HL-60 (cell line): ENCODE data around the gene PRICKLE3.

ENCODE experiments used
- SPI1 ChIP-seq: IDR thresholded peaks from 2 replicates; pipeline ENCODE4 v1.6.1; 2012; ENCODE audit warnings: low read depth, mild to moderate bottlenecking, borderline replicate concordance
- TF ChIP-seq, protein P1 (sequence below): IDR thresholded peaks from one replicate; pipeline ENCODE4 v1.5.1; 2011; ENCODE audit warnings: low read length, control low read depth, inconsistent platforms; ENCODE audit not compliant: insufficient read depth

GRCh38 chrX:49212209-49212608, 26.0 kb upstream of the PRICKLE3 start:
- no peak for TF ChIP-seq SPI1
- TF ChIP-seq, protein P1, sequence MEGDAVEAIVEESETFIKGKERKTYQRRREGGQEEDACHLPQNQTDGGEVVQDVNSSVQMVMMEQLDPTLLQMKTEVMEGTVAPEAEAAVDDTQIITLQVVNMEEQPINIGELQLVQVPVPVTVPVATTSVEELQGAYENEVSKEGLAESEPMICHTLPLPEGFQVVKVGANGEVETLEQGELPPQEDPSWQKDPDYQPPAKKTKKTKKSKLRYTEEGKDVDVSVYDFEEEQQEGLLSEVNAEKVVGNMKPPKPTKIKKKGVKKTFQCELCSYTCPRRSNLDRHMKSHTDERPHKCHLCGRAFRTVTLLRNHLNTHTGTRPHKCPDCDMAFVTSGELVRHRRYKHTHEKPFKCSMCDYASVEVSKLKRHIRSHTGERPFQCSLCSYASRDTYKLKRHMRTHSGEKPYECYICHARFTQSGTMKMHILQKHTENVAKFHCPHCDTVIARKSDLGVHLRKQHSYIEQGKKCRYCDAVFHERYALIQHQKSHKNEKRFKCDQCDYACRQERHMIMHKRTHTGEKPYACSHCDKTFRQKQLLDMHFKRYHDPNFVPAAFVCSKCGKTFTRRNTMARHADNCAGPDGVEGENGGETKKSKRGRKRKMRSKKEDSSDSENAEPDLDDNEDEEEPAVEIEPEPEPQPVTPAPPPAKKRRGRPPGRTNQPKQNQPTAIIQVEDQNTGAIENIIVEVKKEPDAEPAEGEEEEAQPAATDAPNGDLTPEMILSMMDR, result no peak
